Skeletal muscle cell (primary cell): Measurements from ENCODE around the gene LRIG3.

Experiments used
- DNase-seq: peaks from one replicate; pipeline ENCODE4 v3.0.0-alpha.2; 2010; ENCODE audit warnings: low read depth
- H3K4me3 ChIP-seq: 2 replicates; pipeline ENCODE4 v1.5.1; 2011; ENCODE audit warnings: low read depth, mild to moderate bottlenecking, control low read depth, low read length, moderate library complexity

LRIG3 gene

GRCh38 chr12:58932806-58933681 is 12.7 kb upstream of the LRIG3 start:
- no peak for DNase-seq
- H3K4me3 ChIP-seq: no peak overlapping the region

GRCh38 chr12:58931518-58931917 is 11.2 kb upstream of the LRIG3 start:
- DNase-seq: no peak
- H3K4me3 ChIP-seq: no peak overlapping the region

- no peak overlapping the region for H3K4me3 ChIP-seq
- no peak for DNase-seq
Measured at GRCh38 chr12:58930770-58931324, 10.5 kb upstream of the LRIG3 start.

- DNase-seq: no peak
- no peak overlapping the region for H3K4me3 ChIP-seq
Measured at GRCh38 chr12:58927120-58927519, 6.8 kb upstream of the LRIG3 start.

- H3K4me3 ChIP-seq: no peak overlapping the region
- no peak for DNase-seq
Measured at GRCh38 chr12:58926586-58926985, 6.3 kb upstream of the LRIG3 start.

- DNase-seq: no peak
- H3K4me3 ChIP-seq: no peak overlapping the region
Measured at GRCh38 chr12:58925751-58926150, 5.4 kb upstream of the LRIG3 start.

GRCh38 chr12:58925111-58925611 is 4.9 kb upstream of the LRIG3 start:
- no peak overlapping the region for H3K4me3 ChIP-seq
- no peak for DNase-seq

GRCh38 chr12:58924652-58925051 is 4.3 kb upstream of the LRIG3 start:
- DNase-seq: no peak

GRCh38 chr12:58923781-58924180 is 3.5 kb upstream of the LRIG3 start:
- H3K4me3 ChIP-seq: no peak overlapping the region
- no peak for DNase-seq

More at GRCh38 chr12:58924652-58925051, 4.3 kb upstream of the LRIG3 start:
- no peak overlapping the region for H3K4me3 ChIP-seq

- DNase-seq: peak; percentile 57
- H3K4me3 ChIP-seq: no peak overlapping the region
Measured at GRCh38 chr12:58922849-58923248, 2.5 kb upstream of the LRIG3 start.

GRCh38 chr12:58920961-58921861 is 907 bp upstream of the LRIG3 start:
- peak overlapping the region; percentile 95 for H3K4me3 ChIP-seq
- no peak for DNase-seq

GRCh38 chr12:58919231-58920101 is 838 bp downstream of the LRIG3 start:
- no peak for DNase-seq
- H3K4me3 ChIP-seq: peak overlapping the region; percentile 95

GRCh38 chr12:58918469-58918844 is 1.8 kb downstream of the LRIG3 start:
- no peak for DNase-seq
- H3K4me3 ChIP-seq: peak overlapping the region; percentile 95

- peak overlapping the region; percentile 95 for H3K4me3 ChIP-seq
- DNase-seq: no peak
Measured at GRCh38 chr12:58917699-58918468, 2.4 kb downstream of the LRIG3 start.

- peak overlapping the region; percentile 95 for H3K4me3 ChIP-seq
- DNase-seq: peak; percentile 57
Measured at GRCh38 chr12:58916921-58917511, 3.3 kb downstream of the LRIG3 start.

- DNase-seq: no peak
- peak overlapping the region; percentile 95 for H3K4me3 ChIP-seq
Measured at GRCh38 chr12:58916161-58916621, 4.1 kb downstream of the LRIG3 start.

- peak; percentile 47 for DNase-seq
- H3K4me3 ChIP-seq: peak overlapping the region; percentile 95
Measured at GRCh38 chr12:58915634-58916033, 4.7 kb downstream of the LRIG3 start.

- no peak for DNase-seq
- H3K4me3 ChIP-seq: no peak overlapping the region
Measured at GRCh38 chr12:58915037-58915436, 5.3 kb downstream of the LRIG3 start.
